Activated CD8-positive, alpha-beta memory T cell treated with anti-CD3 and anti-CD28 coated beads for 4 hours (primary cell): Measurements from ENCODE around the gene ETV5.
"Not testable (repeated sequence)": the region's sequence is repeated elsewhere in the genome, so short reads cannot be mapped to it uniquely, and the experiment has no call there.

Experiments
- DNase-seq, 2 donors: peaks; one replicate each; pipeline ENCODE4 v3.0.0-alpha.2; 2020; ENCODE audit warnings: low read depth in 2 of 2

ETV5 gene

DNA sequence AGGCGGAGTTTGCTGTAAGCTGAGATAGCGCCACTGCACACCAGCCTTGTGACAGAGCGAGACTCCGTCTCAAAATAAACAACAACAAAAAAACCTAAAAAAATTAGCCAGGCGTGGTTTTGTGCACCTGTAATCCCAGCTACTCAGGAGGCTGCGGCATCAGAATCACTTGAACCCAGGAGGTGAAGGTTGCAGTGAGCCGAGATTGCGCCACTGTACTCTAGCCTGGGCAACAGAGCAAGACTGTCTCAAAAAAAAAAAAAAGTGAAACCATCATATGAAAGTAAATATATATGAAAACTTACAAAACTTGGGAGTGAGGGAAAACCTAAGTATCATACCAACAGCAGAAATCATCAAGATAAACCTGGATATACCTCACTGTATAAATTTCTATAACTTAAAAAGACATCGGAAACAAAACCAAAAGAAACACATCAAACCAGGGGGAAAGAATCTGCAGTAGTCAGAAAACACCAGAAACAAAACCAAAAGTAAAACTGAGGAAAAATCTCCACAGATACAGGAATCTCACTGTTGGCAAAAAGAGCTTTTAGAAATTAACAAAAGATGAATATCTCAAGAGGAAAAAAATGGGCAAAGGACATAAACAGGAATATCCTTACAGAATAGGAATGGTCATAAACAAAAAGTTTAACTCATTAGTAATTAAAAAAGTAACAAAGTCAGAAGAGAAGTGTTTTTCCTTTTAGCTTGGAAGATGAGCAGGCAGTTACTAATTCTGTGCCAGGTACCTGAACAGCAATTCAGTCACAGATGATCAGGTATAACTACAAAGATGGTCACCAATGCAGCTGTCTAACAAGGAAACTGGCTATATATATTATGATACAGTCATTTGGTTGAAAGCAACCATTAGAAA lies 41.3 kb downstream of the ETV5 start:
- no peak for DNase-seq

DNA sequence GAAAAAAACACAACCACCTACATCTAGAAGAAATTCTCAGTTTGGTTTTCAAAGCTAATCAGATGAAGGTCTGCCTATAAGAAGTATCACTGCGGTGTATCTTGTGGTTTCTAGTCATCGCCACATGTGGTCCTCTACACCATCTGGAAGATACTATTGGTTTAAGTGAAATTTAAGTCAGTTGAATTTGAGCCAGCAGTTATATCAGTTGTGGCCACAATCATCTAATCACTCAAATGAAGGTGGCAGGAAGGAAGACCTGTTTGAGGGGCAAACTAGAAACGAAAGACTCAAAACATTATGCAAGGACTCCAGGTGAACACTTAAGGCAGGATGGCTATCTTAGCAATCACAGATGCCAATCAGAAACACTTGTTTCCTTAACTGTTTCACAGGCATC lies 48.7 kb downstream of the ETV5 start:
- no peak for DNase-seq

DNA sequence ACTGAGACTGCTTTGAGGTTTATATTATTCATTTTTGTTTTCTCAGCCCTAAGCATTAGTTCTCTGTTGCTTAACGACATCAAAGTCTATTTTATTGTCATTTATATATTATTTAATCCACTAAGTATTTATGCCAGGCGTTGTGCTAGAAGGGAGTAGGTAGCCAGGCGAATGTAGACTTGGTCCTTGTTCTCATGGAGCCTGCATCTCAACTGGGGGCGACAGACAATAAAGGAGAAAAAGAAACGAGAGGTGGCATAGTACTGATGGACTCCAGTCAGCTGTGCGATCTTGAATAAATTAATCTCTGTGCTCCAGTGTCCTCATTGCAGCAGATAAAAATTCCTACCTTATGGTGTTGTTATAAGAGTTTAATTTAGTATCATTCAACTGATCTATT lies 49.7 kb downstream of the ETV5 start:
- DNase-seq, result no peak

DNA sequence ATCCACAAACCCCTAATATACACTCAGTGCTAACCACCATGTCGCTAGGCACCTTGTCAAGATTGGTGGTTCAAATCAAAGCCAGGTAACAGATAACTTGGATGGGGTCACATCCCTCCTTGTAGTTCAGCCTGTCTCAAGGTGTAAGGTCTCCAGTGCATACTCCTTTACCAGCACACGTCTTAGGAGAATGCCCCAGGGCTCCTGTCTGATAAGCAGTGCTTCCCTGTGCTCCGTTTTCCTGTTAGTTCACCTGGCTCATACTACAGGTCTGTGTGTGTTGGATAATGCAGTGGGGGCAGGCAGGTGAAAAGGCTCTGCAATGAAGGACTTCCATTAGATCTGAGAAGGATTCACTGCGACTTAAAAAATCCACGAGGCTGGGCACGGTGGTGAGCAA lies 50.7 kb downstream of the ETV5 start:
- no peak for DNase-seq

DNA sequence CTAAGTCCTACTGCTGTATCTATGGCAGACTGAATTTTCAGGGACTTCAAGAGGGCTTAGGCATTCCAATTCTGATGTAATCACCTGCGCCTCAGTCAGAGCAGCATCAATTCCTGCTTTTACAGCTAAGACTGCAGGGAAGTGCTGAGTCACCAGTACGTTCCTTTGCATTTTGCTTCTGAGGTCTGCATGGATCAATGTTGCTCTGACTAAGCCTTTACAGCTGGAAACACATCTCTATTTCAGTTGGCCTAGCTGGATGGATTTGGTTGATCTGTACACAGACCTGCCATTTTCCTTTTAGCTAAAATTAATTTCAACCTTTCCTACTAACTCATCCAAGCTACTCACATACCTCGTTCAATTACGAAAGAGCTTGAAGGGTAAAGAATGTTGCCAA lies 51.3 kb downstream of the ETV5 start:
- DNase-seq, result no peak

DNA sequence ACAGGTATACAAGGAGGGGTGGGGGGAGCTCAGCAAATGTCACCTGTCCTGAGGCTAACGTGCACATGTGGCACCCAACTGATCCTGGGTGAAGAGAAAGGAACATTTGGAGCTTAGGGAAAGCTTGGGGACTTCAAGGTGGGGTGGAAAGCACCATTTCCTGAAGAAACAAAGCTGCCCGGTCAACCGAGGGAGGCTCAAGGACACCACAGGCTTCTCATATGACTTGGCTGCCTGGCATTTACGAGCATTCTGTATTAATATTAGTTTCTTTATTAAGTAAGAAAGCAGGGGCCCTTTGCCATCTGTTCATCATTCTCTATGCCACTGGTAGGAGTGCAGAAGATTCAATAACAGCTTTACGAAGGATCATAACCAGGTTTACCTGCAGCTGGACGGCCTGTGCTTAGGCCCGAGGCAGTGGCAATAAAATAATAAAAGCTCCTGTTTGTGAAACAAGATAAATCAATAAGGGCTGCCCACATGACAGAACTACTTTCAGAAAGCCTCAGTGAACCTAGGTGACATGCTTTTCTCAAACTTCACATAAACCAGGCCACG lies 54.0 kb downstream of the ETV5 start:
- no peak for DNase-seq

DNA sequence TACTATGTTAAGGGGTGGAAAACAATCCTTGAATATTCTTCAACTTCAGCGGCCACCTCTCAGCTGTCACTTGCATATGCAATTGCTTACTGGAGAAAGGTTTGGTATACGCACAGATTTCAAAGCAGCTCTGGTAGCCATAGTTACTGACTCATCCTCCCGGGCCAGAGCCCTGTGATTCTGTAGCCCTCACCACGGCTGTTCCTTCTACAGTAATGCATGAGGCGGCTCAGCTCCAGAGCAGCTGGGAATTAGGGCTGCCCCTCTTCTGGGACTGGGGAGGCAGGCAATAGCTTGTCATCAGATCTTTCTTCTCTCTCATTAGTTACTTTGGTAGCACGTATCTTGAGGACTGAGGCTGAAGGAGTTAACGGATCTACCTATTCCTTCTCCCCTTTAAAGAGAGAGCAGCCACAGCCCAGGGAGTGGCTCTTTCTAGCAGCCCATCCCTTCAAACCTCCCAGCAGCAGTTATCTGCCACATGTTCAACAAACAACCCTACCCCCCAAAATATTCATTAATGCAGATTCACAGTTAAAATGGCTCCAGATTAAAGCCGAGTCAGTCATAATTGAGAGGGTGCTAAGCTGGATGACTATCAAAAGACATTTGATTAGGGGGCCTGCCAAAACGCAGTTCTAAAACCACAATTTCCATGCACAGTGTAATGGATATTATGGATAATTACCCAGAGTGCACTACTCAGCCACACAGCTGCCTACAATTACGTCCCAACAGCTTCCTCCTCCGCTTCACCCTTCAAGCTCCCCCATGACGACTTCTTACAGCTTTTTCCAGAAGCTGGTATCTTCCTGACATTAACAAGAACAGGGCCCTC lies 54.7 kb downstream of the ETV5 start:
- no peak for DNase-seq

DNA sequence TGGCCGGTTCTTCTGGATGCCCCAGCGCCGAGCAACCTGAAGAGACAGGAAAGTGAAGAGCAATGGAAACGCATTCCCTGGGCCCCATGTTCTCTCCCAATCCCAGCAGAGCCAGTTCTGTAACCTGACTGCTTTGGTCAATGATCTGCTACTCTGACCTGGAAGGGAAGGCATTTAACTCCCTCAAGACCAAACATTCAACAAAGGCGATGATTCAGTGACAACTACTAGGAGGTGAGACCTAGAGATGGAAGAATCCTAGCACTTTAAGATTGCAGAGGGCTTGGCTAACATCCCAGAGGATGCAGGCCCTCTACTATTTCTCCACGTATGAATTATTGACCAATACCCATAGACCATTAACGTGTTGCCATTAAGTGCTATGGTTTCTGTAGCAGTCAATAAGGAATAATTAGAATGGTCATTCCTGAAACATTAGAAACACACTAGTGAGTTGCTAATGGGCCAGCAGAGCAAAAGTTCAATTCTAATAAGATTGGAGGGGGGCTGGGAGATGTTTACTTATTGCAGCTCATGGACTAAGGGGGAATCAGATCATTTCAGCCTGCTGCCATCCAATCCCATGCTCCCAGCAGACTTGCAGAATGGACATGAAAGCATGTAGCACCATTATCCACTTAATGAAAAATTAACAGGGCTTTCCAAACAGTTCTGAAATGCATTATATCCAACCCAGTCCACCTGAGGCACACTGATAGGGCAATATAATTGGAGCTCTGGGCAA lies 56.6 kb downstream of the ETV5 start:
- no peak for DNase-seq

DNA sequence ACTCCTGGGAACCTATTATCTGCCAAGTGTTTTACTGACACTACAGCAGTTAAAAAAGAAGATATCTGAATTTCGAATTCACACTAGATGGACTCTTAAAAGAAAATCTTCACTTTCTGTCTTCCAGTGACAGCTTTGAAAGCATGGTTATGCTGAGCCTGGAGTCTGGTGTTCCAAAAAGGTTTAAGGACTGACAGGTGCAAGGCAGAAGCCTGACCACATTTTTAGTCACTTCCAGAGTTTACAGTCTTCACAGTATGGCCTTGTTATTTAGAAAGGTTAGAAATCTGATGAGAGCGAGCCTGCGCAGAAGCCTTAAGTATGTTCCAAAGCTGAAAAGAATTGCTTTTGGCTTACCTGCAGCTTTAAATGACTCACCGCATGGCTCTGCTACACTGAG lies 59.9 kb downstream of the ETV5 start:
- no peak for DNase-seq

DNA sequence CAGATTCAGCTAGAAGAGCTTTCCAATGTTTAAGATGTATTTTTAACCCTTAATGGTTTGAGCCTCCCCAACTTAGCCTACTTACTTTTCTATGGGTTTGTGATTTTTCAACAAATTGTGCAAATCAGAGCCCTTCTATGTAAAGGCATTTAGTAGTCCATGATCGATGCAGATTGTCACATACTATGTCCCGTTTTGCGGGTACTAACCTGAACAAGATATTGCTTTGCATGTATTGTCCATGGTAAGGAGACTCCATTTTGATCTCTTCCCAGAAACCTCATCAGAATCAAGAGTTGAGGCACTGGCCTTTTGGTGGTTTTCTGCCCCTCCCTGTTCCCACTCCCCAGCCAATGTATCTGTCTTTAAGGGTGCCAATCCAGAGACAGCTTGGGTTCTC lies 60.8 kb downstream of the ETV5 start:
- no peak for DNase-seq

DNA sequence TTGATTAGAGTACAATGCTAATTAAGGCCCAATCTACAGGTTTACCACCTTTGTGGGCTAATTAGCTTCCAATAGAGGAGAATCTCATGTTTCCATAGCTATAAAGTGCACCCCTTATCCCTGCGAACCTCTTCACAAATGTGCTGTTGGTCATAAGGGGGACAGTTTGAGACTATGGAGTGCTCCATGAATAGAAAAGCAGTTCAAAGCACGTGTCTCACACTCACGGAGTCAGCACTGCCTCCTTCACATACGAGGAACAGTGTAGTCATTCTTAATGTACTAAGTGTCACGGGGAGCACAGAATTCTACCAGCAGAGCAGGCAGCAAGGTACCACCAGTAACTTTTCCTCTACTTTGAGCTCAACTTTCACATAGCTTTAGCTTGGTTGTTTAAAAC lies 62.1 kb downstream of the ETV5 start:
- no peak for DNase-seq

DNA sequence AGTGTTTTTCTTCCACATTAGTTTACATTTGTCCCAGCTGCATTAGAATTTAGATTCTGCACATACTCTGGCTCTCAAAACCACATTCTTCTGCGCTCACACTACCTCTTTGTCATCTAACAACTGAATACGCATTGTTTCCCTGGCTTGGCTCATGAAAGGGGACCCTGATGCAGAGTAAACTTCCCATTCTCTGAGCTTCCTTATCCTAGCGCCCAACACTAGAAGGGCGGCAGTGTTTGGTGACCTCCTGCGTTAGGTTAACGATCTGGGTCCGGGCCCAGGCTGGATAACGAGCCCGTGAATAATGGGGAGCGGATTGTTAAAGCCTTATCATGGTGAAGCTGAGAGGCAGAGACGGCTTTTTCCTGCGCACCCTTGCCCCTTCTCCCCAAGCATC lies 63.9 kb downstream of the ETV5 start:
- no peak for DNase-seq

DNA sequence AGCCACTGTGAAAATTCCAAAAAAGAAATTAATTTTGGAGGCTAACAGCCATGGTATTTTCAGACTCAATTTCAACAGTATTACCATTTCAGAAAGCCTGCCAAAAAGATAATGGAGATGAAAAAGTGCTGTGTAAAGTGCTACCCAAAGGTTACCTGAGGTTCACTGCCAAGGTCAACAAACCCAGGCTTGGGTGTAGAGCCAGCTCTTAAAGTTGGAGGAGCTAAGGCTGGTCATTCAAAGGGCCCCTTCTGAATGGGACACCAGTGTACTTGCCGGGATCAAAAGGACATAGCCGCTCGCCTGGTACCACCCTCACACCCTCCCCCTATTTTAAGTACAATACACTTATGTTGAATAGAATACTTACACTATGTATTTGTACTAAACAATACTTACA lies 64.5 kb downstream of the ETV5 start:
- DNase-seq, result no peak

DNA sequence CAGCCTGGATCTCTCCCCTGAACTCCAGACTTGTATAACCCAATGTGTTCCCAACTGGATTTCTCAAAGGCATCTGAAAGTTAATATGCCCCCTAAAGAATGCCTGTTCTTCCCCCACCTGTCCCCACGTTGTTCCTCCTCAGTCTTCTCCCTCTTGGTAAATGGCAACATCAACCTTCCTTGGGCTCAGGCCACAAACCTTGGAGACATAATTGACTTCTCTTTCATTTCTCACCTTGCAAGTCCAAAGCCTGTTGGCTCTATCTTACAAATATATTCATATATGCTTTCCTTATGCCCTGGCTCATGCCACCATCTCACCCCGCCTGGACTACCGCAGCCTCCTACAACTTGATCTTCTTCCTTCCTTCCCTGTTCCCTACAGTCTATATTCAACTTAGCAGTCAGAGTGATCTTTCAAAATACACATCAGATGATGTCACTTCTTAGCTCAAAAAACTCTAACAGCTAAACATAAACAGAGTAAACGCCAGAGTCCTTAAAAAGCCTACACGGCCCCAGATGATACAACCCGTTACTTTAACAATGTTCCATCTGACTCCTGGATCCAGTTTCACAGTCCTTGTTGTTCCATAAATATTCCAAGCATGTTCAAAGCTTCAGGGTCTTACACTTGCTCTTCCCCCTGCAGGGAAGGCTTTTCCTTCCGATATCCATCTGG lies 66.2 kb downstream of the ETV5 start:
- no peak for DNase-seq

DNA sequence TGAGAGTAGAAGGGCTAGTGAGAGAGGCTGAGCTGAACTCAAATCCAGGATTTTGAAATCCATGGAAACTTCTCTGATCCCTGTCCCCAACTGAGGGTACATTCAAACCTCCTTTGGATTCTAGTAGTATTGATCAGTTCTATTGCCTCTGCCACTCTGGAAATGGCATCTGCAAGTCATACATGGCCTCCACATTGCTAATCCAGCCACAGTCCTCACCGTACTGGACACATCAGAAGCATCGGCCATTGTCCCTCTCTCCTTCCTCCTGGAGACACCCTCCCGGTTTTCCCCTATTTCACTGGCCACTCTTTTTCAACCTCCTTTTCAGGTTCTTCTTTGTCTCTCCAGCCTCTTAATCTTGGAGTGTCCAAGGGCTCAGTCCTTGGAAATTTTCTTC lies 66.9 kb downstream of the ETV5 start:
- DNase-seq, result no peak

DNA sequence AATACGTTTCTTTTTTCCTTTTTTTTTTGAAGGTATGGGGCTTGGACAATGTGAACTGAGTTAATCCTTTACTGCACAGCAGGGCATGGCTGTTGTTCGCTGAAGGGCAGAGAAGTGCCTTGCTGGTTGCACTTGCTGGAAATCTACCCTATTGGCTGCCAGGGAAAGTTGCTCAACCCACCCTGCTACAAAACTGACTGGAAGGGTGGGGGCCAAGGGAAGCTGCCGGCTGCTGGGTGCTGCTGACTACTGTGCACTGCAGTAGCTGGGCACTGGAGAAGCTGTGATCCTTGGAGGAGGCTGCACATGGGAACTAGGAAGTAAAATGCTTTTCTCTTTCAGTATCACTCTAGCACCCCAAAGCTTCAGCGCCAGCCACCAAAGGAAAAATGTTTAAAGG lies 70.5 kb downstream of the ETV5 start:
- DNase-seq, result no peak

DNA sequence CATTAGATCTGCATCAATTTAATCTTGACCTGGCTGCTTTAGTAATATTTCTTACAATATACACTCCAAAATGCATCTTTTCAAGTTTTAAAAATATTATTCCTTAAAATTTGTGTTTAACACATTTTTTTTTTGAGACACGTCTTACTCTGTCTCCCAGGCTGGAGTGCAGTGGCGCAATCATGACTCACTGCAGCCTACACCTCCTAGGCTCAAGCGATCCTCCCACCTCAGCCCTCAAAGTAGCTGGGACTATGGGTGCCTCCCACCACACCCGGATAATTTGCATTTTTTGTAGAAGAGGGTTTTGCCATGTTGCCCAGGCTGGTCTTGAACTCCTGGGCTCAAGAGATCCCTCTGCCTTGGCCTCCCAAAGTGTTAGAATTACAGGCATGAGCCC lies 73.6 kb downstream of the ETV5 start:
- DNase-seq, result no peak

DNA sequence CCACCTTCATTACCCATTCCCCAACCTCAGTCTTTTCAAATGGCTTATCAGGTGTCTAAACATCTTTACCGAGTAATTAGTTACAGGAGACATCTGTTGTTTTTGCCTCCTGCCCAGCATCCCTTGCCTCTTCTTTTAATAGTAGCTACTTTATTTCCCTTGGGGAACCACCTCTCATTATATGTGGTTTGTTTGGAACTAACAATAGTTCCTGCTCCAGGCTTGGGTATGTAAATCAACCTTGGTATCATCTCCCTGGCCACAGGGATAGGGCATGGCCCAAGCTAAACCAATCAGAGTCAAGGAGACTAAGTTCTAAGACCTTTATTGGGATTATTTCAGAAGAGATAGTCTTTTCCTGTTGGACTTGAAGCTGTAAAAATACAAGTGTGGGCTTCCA lies 76.6 kb downstream of the ETV5 start:
- DNase-seq, result no peak

DNA sequence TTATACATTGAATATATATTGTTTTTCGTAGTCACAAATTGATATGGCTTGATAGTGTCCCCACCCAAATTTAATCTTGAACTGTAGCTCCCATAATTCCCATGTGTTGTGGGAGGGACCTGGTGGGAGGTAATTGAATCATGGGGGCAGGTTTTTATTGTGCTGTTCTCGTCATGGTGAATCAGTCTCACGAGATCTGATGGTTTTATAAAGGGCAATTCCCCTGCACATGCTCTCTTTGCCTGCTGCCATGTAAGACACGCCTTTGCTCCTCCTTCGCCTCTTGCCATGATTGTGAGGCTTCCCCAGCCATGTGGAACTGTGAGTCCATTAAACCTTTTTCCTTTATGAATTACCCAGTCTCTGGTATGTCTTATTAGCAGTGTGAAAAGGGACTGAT lies 82.9 kb downstream of the ETV5 start:
- not testable (repeated sequence) for DNase-seq

DNA sequence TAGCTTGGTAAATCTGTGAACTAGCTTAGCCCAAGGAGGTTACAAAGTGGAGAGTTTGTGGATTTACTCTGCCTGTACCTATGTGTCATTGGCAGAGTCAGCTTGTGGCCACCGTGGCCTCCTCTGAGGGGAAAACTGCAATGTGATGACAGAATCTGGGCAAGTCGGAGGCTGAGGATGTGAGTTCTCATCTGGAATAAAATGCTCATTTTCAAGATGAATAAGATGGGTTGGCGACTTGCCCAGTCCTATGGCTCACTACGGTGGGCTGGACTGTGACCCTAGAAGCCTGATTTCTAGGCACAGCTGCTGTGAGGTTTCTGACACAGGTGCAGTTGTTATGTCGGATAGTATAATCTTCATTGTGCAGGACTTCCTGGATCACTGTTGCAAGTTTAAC lies 83.7 kb downstream of the ETV5 start:
- DNase-seq, result no peak

DNA sequence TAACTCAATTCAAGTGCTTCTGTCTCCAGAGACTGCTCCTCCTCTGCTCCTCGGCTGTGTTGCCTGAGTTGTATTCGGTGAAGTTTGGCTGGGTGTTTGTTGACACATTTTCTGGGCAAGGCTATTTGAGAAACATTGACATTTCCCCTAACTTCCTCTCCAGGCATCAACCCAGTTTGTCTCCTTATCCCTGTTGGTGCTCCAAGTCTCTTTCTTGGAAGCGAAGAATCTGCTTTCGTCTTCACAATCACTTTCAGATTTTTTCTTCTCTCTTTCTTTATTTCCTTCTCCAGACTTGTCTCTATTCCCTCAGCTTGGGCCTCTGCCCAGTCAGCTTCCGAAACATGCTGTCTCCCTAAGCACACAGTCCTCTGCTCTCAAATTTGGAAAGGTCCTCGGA lies 84.7 kb downstream of the ETV5 start:
- DNase-seq, result no peak

DNA sequence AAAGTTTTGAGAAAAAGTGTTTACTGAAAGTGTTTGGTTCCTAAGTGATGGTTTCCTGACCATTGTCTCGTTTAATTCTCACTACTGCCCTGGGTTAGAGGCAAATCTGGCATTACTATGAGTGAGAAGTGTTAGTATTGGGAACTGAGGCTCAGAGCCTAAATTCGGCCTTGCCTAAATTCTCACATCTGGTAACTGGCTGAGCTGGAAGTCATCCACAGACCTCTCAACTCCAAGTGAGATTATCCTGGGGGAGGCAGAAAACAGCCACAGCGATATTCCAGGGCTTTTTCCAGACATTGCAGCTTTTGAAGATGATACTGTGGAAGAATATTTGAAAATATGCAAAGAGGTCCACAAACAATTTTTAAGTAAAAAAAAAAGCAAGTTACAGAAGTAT lies 86.0 kb downstream of the ETV5 start:
- no peak for DNase-seq
